IMR-90 (cell line): ENCODE measurements around the gene SLC17A4. TPM values are rescaled to one million over a fixed set of nuclear protein-coding genes. Genes with fewer than 3 reads are reported as not detected.

Source experiments
- ATAC-seq: fragments of 200-7000 bp; cut with Tn5 transposase; 2 replicates; pipeline ENCODE4 v1.9.1; 2020; ENCODE audit warnings: low read depth, mild to moderate bottlenecking, moderate library complexity
- BruUV-seq: library from RNA; stranded (reverse); fragments of 400-500 nt; replicated peaks from 2 replicates; lab custom pipeline; 2021; lab: Mats Ljungman, UMichigan
- CTCF ChIA-PET: fragments of 300-600 bp; formaldehyde crosslinking; extraction: SDS; loops from one replicate; lab custom pipeline; 2021; ENCODE audit warnings: antibody characterized with exemption; lab: Yijun Ruan, JAX
- POLR2A ChIA-PET: fragments of 300-600 bp; sonication (Branson Sonifier 250); formaldehyde crosslinking; loops from one replicate; lab custom pipeline; 2022; ENCODE audit warnings: antibody characterized with exemption; ENCODE audit not compliant: unreplicated experiment; lab: Charles Lee
- DNase-seq: peaks from one replicate; pipeline ENCODE4 v3.0.0; 2013
- H2AFZ ChIP-seq: replicated peaks from 2 replicates; pipeline ENCODE3; 2013; ENCODE audit warnings: low read length, mild to moderate bottlenecking; ENCODE audit not compliant: poor library complexity
- H2AK5ac ChIP-seq: 2 replicates; pipeline ENCODE4 v1.6.1; 2013; ENCODE audit warnings: low read depth, low read length, inconsistent platforms
- H2AK9ac ChIP-seq: replicated peaks from 2 replicates; pipeline ENCODE3; 2013; ENCODE audit warnings: mild to moderate bottlenecking, low read depth, low read length, moderate library complexity; ENCODE audit not compliant: poor library complexity
- H2BK120ac ChIP-seq: 2 replicates; pipeline ENCODE4 v1.6.1; 2013; ENCODE audit warnings: low read depth, low read length, inconsistent platforms
- H2BK15ac ChIP-seq: 3 replicates; pipeline ENCODE4 v1.6.1; 2013; ENCODE audit warnings: low read depth, low read length, inconsistent platforms
- H2BK20ac ChIP-seq: 2 replicates; pipeline ENCODE4 v1.6.1; 2013; ENCODE audit warnings: low read depth, mild to moderate bottlenecking, inconsistent platforms, low read length, moderate library complexity
- H2BK5ac ChIP-seq: 2 replicates; pipeline ENCODE4 v1.6.1; 2013; ENCODE audit warnings: mild to moderate bottlenecking, low read depth, low read length, inconsistent platforms; ENCODE audit not compliant: poor library complexity, severe bottlenecking
- H3K14ac ChIP-seq: replicated peaks from 2 replicates; pipeline ENCODE4 v1.6.1; 2013; ENCODE audit warnings: low read depth, low read length, inconsistent platforms
- H3K18ac ChIP-seq: 2 replicates; pipeline ENCODE4 v1.6.1; 2013; ENCODE audit warnings: low read depth, low read length, control low read depth
- H3K23ac ChIP-seq: 2 replicates; pipeline ENCODE4 v1.6.1; 2013; ENCODE audit warnings: low read depth, low read length, inconsistent platforms
- H3K27ac ChIP-seq: 2 replicates; pipeline ENCODE4 v1.5.1; 2013; ENCODE audit warnings: mild to moderate bottlenecking, control low read depth, low read length; ENCODE audit not compliant: insufficient read depth
- H3K27me3 ChIP-seq: 2 replicates; pipeline ENCODE4 v1.6.1; 2013; ENCODE audit warnings: low read length; ENCODE audit not compliant: control insufficient read depth, insufficient read depth
- H3K36me3 ChIP-seq: 2 replicates; pipeline ENCODE4 v1.6.1; 2013; ENCODE audit warnings: low read length, mixed read lengths; ENCODE audit not compliant: control insufficient read depth, insufficient read depth
- H3K4ac ChIP-seq: 2 replicates; pipeline ENCODE4 v1.6.1; 2013; ENCODE audit warnings: low read depth, low read length, inconsistent platforms
- H3K4me1 ChIP-seq: 2 replicates; pipeline ENCODE4 v1.6.1; 2013; ENCODE audit warnings: low read length, mixed read lengths; ENCODE audit not compliant: control insufficient read depth, insufficient read depth
- H3K4me2 ChIP-seq: 2 replicates; pipeline ENCODE4 v1.6.1; 2013; ENCODE audit warnings: low read depth, mild to moderate bottlenecking, control low read depth, low read length, moderate library complexity
- H3K4me3 ChIP-seq: 2 replicates; pipeline ENCODE4 v1.5.1; 2013; ENCODE audit warnings: low read depth, mild to moderate bottlenecking, control low read depth, low read length, moderate library complexity; ENCODE audit not compliant: insufficient read depth
- H3K56ac ChIP-seq: 2 replicates; pipeline ENCODE4 v1.6.1; 2013; ENCODE audit warnings: low read length, inconsistent platforms; ENCODE audit not compliant: insufficient read depth; ENCODE audit errors: extremely low read depth
- H3K79me1 ChIP-seq, 2 experiments: 2 replicates each; pipeline ENCODE4 v1.6.1; 2013; ENCODE audit warnings: low read length in 2 of 2, inconsistent platforms in 1 of 2, low read depth in 1 of 2
- H3K9ac ChIP-seq: 2 replicates; pipeline ENCODE4 v1.6.1; 2013; ENCODE audit warnings: low read depth, low read length, control low read depth
- H3K9me1 ChIP-seq: 2 replicates; pipeline ENCODE4 v1.6.1; 2013; ENCODE audit warnings: low read length, inconsistent platforms; ENCODE audit not compliant: insufficient read depth
- H3K9me3 ChIP-seq: 2 replicates; pipeline ENCODE4 v1.6.1; 2013; ENCODE audit warnings: low read length; ENCODE audit not compliant: control insufficient read depth, insufficient read depth
- H4K20me1 ChIP-seq: 2 replicates; pipeline ENCODE4 v1.6.1; 2013; ENCODE audit warnings: low read length, inconsistent platforms; ENCODE audit not compliant: insufficient read depth
- H4K5ac ChIP-seq: 2 replicates; pipeline ENCODE4 v1.6.1; 2013; ENCODE audit warnings: mild to moderate bottlenecking, low read depth, low read length, control low read depth
- H4K8ac ChIP-seq, 2 experiments: 2 replicates each; pipeline ENCODE4 v1.6.1; 2013; ENCODE audit warnings: low read depth in 2 of 2, low read length in 2 of 2, control low read depth in 1 of 2, inconsistent platforms in 1 of 2
- H4K91ac ChIP-seq: 2 replicates; pipeline ENCODE4 v1.6.1; 2013; ENCODE audit warnings: low read depth, low read length, inconsistent platforms; ENCODE audit not compliant: insufficient read depth
- BHLHE40 ChIP-seq: fragments of 150-350 bp; IDR thresholded peaks from 2 replicates; pipeline ENCODE4 v1.6.1; 2016; ENCODE audit warnings: mild to moderate bottlenecking, low read depth, low read length
- CEBPB ChIP-seq: IDR thresholded peaks from 2 replicates; pipeline ENCODE4 v1.6.1; 2012; ENCODE audit warnings: low read depth, low read length, improper control_type of control experiment
- CHD1 ChIP-seq: IDR thresholded peaks from 2 replicates; pipeline ENCODE4 v1.6.1; 2012; ENCODE audit warnings: low read depth, low read length, improper control_type of control experiment
- CTCF ChIP-seq: conservative IDR thresholded peaks from 2 replicates; pipeline ENCODE4 v1.5.1; 2012; ENCODE audit warnings: mild to moderate bottlenecking, low read depth, low read length, improper control_type of control experiment
- FOS ChIP-seq: fragments of 150-350 bp; IDR thresholded peaks from 2 replicates; pipeline ENCODE4 v1.6.1; 2016; ENCODE audit warnings: low read depth, low read length
- MXI1 ChIP-seq: IDR thresholded peaks from 2 replicates; pipeline ENCODE4 v1.6.1; 2012; ENCODE audit warnings: low read depth, mild to moderate bottlenecking, low read length, moderate library complexity, borderline replicate concordance
- NFE2L2 ChIP-seq: fragments of 150-350 bp; IDR thresholded peaks from 2 replicates; pipeline ENCODE4 v1.6.1; 2016; ENCODE audit warnings: low read depth, mild to moderate bottlenecking, low read length
- RAD21 ChIP-seq: IDR thresholded peaks from 2 replicates; pipeline ENCODE4 v1.6.1; 2012; ENCODE audit warnings: low read length, improper control_type of control experiment
- RCOR1 ChIP-seq: IDR thresholded peaks from 2 replicates; pipeline ENCODE4 v1.6.1; 2012; ENCODE audit warnings: mild to moderate bottlenecking, low read length, improper control_type of control experiment; ENCODE audit not compliant: insufficient replicate concordance
- RFX5 ChIP-seq: IDR thresholded peaks from 2 replicates; pipeline ENCODE4 v1.8.0; 2012; ENCODE audit warnings: low read depth, mild to moderate bottlenecking, low read length, moderate library complexity
- SMC3 ChIP-seq: fragments of 150-350 bp; IDR thresholded peaks from 2 replicates; pipeline ENCODE4 v1.6.1; 2016; ENCODE audit warnings: low read depth, mild to moderate bottlenecking, antibody characterized with exemption, low read length, moderate library complexity
- USF2 ChIP-seq: fragments of 150-350 bp; IDR thresholded peaks from 2 replicates; pipeline ENCODE4 v1.6.1; 2017; ENCODE audit warnings: mild to moderate bottlenecking, antibody characterized with exemption, low read length, low read depth
- WGBS, 2 experiments: methylation state at CpG; one replicate each; pipeline versions ENCODE4 v1.1.5 to v1.1.7; 2013; ENCODE audit warnings: missing lambda C conversion rate in 2 of 2; ENCODE audit not compliant: insufficient read length in 1 of 2; ENCODE audit errors: extremely low coverage in 2 of 2; 5-methylcytosine and 5-hydroxymethylcytosine counted together
- dilution Hi-C: fragments of 300-500 bp; cut with HindIII; formaldehyde crosslinking; loops from one replicate; pipeline ENCODE4 v1.14.3; 2018; ENCODE audit warnings: low sequenced_read_pairs; ENCODE audit not compliant: unreplicated experiment
- in situ Hi-C: fragments of 300-500 bp; cut with MboI; formaldehyde crosslinking; loops from 3 replicates; pipeline ENCODE4 v1.14.3; 2019; ENCODE audit warnings: low sequenced_read_pairs, inconsistent platforms, mixed read lengths
- intact Hi-C: fragments of 100-400 bp; cut with micrococcal nuclease; formaldehyde crosslinking; loops from 2 replicates; pipeline ENCODE4 v1.10.0; 2022
- polyA plus RNA-seq, 3 experiments: library from polyadenylated mRNA; depleted of rRNA; stranded (reverse); fragments of >200 nt; gene quantifications; 2 replicates each; pipeline ENCODE4 v1.2.3, GENCODE V29; 2012; ENCODE audit warnings: low replicate concordance in 1 of 3
- total RNA-seq: library from RNA; depleted of rRNA; stranded (reverse); fragments of >200 nt; gene quantifications from 2 replicates; pipeline ENCODE4 v1.2.3, GENCODE V29; 2012

The SLC17A4 gene
- total and polyA plus RNA-seq, 2 of the 4 experiments (the other 2 are of a cell fraction), result not detected

- Histone ChIP-seq H3K27ac (no peak overlapping the region), H3K4ac (no peak overlapping the region), H3K9ac (no peak overlapping the region), H3K18ac (no peak overlapping the region), H2BK15ac (no peak overlapping the region), H2AFZ (no peak overlapping the region), H3K4me3 (no peak overlapping the region), H2BK20ac (no peak overlapping the region), H3K56ac (no peak overlapping the region), H3K9me1 (no peaks in the 10 kb centered on the region), H4K91ac (no peak overlapping the region), H4K8ac (no peak overlapping the region), H4K5ac (no peak overlapping the region), H2AK5ac (no peak overlapping the region), H3K27me3 (no peaks in the 10 kb centered on the region), H3K23ac (no peak overlapping the region), H4K20me1 (no peaks in the 10 kb centered on the region), H3K36me3 (no peaks in the 10 kb centered on the region), H2BK5ac (no peak overlapping the region), H2BK120ac (no peak overlapping the region), H2AK9ac (no peak overlapping the region), H3K9me3 (no peaks in the 10 kb centered on the region), H3K79me1 (no peaks in the 10 kb centered on the region), H3K4me1 (no peaks in the 10 kb centered on the region), H3K4me2 (no peak overlapping the region), H3K14ac (no peak overlapping the region)
- dilution Hi-C loops, result no loop called here
- WGBS, 2 experiments, result 88% methylated on average over 3 of the region's 4 CpGs; no CpG with 5 or more reads in 1 of the 2 experiments
- intact Hi-C loops, result no loop called here
- ATAC-seq (no peak), DNase-seq (no peak)
- BruUV-seq, result no TSS peak
- TF ChIP-seq RCOR1, result no peak
- TF ChIP-seq SMC3, result no peak
- TF ChIP-seq BHLHE40, result no peak
- no peak for TF ChIP-seq MXI1
- no peak for TF ChIP-seq CHD1
- no peak for TF ChIP-seq RAD21
- no peak for TF ChIP-seq CEBPB
- no peak for TF ChIP-seq NFE2L2
- TF ChIP-seq CTCF, result no peak
- no peak for TF ChIP-seq USF2
- TF ChIP-seq FOS, result no peak
- no peak for TF ChIP-seq RFX5
- ChIA-PET CTCF (no interaction called here), POLR2A (no interaction called here)
- in situ Hi-C loops, result no loop called here
Observed at GRCh38 chr6:25801436-25801835, 46.9 kb downstream of the SLC17A4 start.
